PC-9 (cell line): ENCODE data around the gene WT1.

ENCODE experiments used
- EZH2 ChIP-seq: fragments of 200-600 bp; sonication (generic); IDR thresholded peaks from 2 replicates; pipeline ENCODE4 v1.8.0; 2017; ENCODE audit warnings: antibody characterized with exemption, low read depth
- TF ChIP-seq, protein P1 (sequence below): fragments of 200-600 bp; sonication (generic); conservative IDR thresholded peaks from 2 replicates; pipeline ENCODE4 v1.6.1; 2017; ENCODE audit warnings: mixed run types, antibody characterized with exemption, mild to moderate bottlenecking, moderate library complexity

DNA sequence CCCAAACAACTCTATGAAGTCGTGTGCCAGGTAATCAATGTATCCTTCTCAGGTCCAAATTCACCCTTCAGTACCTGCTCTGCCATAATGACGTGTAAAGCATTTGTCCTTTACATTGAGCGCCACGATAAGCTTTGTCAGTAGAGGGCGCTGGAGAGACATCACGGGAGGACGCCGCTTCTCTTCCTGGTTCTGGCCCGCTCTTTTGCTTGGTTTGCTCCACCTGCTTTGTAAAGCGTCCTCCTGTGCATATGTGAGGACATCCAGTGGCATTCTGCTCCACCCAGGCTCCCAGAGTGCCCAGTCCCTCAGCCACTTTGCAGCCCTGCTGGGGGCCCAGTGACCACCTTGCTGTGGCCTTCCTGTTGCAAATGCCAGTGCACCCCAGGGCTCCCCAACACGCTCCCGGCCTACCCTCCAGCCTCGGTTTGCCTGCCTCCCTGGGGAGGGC lies 61.1 kb downstream of the WT1 start:
- TF ChIP-seq EZH2, result no peak
- TF ChIP-seq, protein P1, sequence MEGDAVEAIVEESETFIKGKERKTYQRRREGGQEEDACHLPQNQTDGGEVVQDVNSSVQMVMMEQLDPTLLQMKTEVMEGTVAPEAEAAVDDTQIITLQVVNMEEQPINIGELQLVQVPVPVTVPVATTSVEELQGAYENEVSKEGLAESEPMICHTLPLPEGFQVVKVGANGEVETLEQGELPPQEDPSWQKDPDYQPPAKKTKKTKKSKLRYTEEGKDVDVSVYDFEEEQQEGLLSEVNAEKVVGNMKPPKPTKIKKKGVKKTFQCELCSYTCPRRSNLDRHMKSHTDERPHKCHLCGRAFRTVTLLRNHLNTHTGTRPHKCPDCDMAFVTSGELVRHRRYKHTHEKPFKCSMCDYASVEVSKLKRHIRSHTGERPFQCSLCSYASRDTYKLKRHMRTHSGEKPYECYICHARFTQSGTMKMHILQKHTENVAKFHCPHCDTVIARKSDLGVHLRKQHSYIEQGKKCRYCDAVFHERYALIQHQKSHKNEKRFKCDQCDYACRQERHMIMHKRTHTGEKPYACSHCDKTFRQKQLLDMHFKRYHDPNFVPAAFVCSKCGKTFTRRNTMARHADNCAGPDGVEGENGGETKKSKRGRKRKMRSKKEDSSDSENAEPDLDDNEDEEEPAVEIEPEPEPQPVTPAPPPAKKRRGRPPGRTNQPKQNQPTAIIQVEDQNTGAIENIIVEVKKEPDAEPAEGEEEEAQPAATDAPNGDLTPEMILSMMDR, result peak; percentile 80
